ENCODE measurements around the gene CHMP2A.

CHMP2A gene

GRCh38 chr19:58515259-58515658 lies 39.6 kb downstream of the CHMP2A start:
- no peak for TF ChIP-seq CTCF (IDR thresholded peaks at IDR 0.05; ENCODE audit: insufficient read depth, missing control alignments)
- FAIRE-seq, result no peak
- DNase-seq (ENCODE audit: insufficient read length, low spot score), result no peak

- TF ChIP-seq CTCF (IDR thresholded peaks at IDR 0.05; ENCODE audit: insufficient read depth, missing control alignments), result no peak
- no peak for FAIRE-seq
- no peak for DNase-seq (ENCODE audit: insufficient read length, low spot score)
Measured at GRCh38 chr19:58514564-58515022, 40.3 kb downstream of the CHMP2A start.

DNA sequence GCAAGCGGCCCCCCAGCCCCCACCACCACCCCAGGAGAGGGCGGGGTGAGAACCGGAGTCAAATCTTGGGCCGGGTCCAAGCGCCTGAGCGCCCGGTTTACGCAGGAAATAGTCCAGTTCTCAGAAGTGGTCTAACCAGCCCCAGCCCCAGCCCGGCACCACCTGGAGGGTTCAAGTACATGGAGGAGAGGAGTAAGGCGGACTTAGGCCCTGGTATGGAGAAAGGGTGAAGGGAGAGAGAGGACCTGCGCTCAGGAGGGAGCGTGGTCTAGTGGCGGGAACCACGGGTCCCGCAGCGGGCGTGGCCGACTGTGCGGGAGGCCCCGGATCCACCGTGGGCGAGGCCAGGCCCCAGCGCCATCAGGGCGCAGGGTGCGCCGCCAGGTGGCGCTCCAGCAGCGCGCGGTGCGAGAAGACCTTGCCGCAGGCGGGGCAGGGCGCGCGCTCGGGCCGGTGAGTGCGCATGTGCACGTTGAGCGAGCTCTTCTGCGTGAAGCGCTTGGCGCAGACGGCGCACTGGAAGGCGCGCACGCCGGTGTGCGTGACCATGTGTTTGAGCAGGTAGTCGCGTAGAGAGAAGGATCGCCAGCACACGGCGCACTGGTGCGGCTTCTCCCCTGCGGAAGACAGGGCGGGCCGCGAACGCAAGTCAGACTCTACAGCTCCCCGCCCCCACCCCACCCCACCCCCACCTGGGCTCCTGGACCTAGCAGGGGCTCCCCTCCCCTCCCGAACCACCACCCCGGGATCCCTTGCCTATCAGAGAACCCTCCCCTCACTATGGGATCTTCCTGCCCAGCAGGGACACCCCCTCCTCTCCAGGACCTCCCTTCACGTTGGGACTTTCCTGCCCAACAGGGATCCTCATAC lies 41.0 kb downstream of the CHMP2A start:
- FAIRE-seq (no peak), DNase-seq (ENCODE audit: insufficient read length, low spot score) (peak; percentile 66)
- peak; percentile 82 for TF ChIP-seq CTCF (IDR thresholded peaks at IDR 0.05; ENCODE audit: insufficient read depth, missing control alignments)

GRCh38 chr19:58513213-58513693 lies 41.7 kb downstream of the CHMP2A start:
- FAIRE-seq, result no peak

GRCh38 chr19:58511353-58512208 lies 43.3 kb downstream of the CHMP2A start, which contains the start of gene SLC27A5:
SLC27A5 (minus strand) TSS chr19:58511992; CDS start chr19:58511955, 37 bp downstream.
- FAIRE-seq (no peak), DNase-seq (ENCODE audit: insufficient read length, low spot score) (no peak)
- TF ChIP-seq CTCF (IDR thresholded peaks at IDR 0.05; ENCODE audit: insufficient read depth, missing control alignments), result no peak

More at GRCh38 chr19:58513213-58513693, 41.7 kb downstream of the CHMP2A start:
- DNase-seq (ENCODE audit: insufficient read length, low spot score), result no peak
- TF ChIP-seq CTCF (IDR thresholded peaks at IDR 0.05; ENCODE audit: insufficient read depth, missing control alignments), result no peak

DNA sequence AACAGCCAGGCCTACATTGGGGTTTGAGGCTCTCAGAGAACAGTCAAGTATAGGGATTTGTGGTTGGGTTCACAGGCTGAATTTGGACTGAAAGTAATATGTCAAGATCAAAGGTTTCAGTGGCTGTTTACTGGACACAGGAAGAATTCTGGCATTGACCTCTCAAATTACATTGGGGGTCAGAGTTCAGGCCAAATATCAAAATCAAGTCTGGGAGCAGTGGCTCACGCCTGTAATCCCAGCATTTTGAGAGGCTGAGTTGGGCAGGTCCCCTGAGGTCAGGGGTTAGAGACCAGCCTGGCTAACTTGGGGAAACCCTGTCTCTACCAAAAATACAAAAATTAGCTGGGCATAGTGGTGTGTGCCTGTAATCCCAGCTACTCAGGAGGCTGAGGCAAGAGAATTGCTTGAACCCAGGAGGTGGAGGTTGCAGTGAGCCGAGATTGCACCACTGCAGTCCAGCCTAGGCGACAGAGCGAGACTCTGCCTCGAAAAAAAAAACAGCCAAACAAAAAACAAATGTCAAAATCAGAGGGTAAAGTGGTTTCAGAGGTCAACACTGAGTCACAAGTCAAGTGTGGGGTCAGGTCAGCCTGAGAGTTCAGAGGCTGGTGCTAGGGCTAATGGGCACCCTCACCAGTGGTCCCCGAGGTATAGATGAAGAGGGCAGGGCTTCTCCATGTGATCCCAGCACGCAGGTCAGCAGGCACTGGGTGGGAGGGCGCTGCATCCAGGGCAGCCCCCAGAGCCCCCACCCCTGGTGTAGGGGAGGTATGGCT lies 44.6 kb downstream of the CHMP2A start:
- FAIRE-seq (no peak), DNase-seq (ENCODE audit: insufficient read length, low spot score) (no peak)
- no peak for TF ChIP-seq CTCF (IDR thresholded peaks at IDR 0.05; ENCODE audit: insufficient read depth, missing control alignments)

All from D721Med (cell line).